Erythroblast (primary cell): ENCODE results near the gene FLT1.

Experiments used
- GATA1 ChIP-seq: IDR thresholded peaks from 2 replicates; pipeline ENCODE4 v1.6.1; 2011; ENCODE audit warnings: low read depth, mild to moderate bottlenecking, control low read depth, low read length, moderate library complexity
- POLR2A ChIP-seq: IDR thresholded peaks from 2 replicates; pipeline ENCODE4 v1.6.1; 2011; ENCODE audit warnings: mild to moderate bottlenecking, low read length

- TF ChIP-seq POLR2A = no peak
- no peak for TF ChIP-seq GATA1
Observed at GRCh38 chr13:28258417-28258816, 236.5 kb downstream of the FLT1 start.
